ENCODE measurements around the gene JAM3.

- TF ChIP-seq NFE2L2 (IDR thresholded peaks at IDR 0.05; ENCODE audit: low read depth, low read length) (no peak), POLR2A (IDR thresholded peaks at IDR 0.05; ENCODE audit: low read depth, low read length) (no peak), MAZ (IDR thresholded peaks at IDR 0.05; ENCODE audit: borderline replicate concordance, low read depth, low read length) (no peak), CTCF (conservative IDR thresholded peaks at IDR 0.05; ENCODE audit: low read depth, low read length) (no peak), ELK1 (IDR thresholded peaks at IDR 0.05; ENCODE audit: borderline replicate concordance, low read depth, low read length) (no peak)
These were observed 26.8 kb upstream of the JAM3 start for GRCh38 chr11:134041791-134042696.
